ENCODE data around the gene VSTM2B.

VSTM2B gene

GRCh38 chr19:29590278-29590677 is 64.5 kb downstream of the VSTM2B start:
- no peaks in the 10 kb centered on the region for H3K9me3 ChIP-seq (ENCODE audit: severe bottlenecking)
- TF ChIP-seq CTCF (IDR thresholded peaks at IDR 0.05; ENCODE audit: poor library complexity, severe bottlenecking): no peak
- ATAC-seq (ENCODE audit: low read depth): no peak
- no peak for DNase-seq (ENCODE audit: low spot score)
- no peaks in the 10 kb centered on the region for H3K4me1 ChIP-seq (ENCODE audit: insufficient read depth, poor library complexity, severe bottlenecking)
- H3K4me3 ChIP-seq (ENCODE audit: severe bottlenecking): no peak overlapping the region
- no peak overlapping the region for H3K27ac ChIP-seq (ENCODE audit: poor library complexity, severe bottlenecking)
- H3K36me3 ChIP-seq (ENCODE audit: low read depth): no peaks in the 10 kb centered on the region
- no peaks in the 10 kb centered on the region for H3K27me3 ChIP-seq (ENCODE audit: insufficient read depth, poor library complexity, severe bottlenecking)

DNA sequence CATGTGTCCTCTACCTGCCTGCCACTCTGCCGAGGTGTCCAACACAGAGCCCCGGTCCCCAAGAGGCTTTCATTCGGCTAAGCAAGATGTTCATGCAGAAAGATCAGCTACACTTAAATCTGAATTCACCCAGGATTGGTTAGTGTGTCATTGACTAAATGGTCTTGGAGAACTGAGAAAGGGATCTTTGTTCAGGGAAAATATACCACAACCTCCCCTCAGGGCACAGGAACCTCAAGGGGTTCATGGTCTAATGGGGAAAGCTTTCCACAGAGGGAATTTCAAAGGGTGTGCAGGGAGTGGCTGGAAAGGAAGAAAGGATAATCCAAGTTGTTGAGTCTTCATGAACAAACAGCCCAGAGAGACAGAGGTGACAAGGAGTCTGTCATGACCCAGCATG is 65.9 kb downstream of the VSTM2B start:
- Histone ChIP-seq H3K9me3 (ENCODE audit: severe bottlenecking) (no peaks in the 10 kb centered on the region), H3K4me1 (ENCODE audit: insufficient read depth, poor library complexity, severe bottlenecking) (no peaks in the 10 kb centered on the region), H3K27ac (ENCODE audit: poor library complexity, severe bottlenecking) (no peak overlapping the region), H3K4me3 (ENCODE audit: severe bottlenecking) (no peak overlapping the region), H3K27me3 (ENCODE audit: insufficient read depth, poor library complexity, severe bottlenecking) (no peaks in the 10 kb centered on the region), H3K36me3 (ENCODE audit: low read depth) (no peaks in the 10 kb centered on the region)
- no peak for TF ChIP-seq CTCF (IDR thresholded peaks at IDR 0.05; ENCODE audit: poor library complexity, severe bottlenecking)
- DNase-seq (ENCODE audit: low spot score) (no peak), ATAC-seq (ENCODE audit: low read depth) (no peak)

DNA sequence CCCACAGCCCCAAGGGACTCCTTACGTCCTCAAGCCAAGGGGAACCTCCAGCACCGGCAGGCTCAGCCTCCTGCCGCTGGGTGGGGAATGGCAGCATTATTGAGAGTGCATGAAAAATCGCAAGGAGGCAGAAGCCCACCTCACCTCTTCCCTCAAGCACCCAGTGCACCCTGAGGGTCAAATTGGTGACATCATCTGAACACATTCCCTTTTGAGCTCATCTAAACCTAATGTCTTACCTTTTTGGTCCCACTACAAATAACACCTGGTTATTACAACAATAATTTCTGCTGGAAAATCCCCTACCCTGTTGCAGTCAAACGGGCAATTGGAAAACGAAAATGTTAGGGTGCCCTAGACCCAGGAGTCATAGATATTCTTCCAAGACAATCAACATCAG is 68.1 kb downstream of the VSTM2B start:
- Histone ChIP-seq H3K9me3 (ENCODE audit: severe bottlenecking) (no peaks in the 10 kb centered on the region), H3K4me1 (ENCODE audit: insufficient read depth, poor library complexity, severe bottlenecking) (no peaks in the 10 kb centered on the region), H3K27ac (ENCODE audit: poor library complexity, severe bottlenecking) (no peak overlapping the region), H3K4me3 (ENCODE audit: severe bottlenecking) (no peak overlapping the region), H3K36me3 (ENCODE audit: low read depth) (no peaks in the 10 kb centered on the region), H3K27me3 (ENCODE audit: insufficient read depth, poor library complexity, severe bottlenecking) (peaks cover 13% of the 10 kb centered on the region)
- no peak for ATAC-seq (ENCODE audit: low read depth)
- TF ChIP-seq CTCF (IDR thresholded peaks at IDR 0.05; ENCODE audit: poor library complexity, severe bottlenecking): no peak
- no peak for DNase-seq (ENCODE audit: low spot score)

DNA sequence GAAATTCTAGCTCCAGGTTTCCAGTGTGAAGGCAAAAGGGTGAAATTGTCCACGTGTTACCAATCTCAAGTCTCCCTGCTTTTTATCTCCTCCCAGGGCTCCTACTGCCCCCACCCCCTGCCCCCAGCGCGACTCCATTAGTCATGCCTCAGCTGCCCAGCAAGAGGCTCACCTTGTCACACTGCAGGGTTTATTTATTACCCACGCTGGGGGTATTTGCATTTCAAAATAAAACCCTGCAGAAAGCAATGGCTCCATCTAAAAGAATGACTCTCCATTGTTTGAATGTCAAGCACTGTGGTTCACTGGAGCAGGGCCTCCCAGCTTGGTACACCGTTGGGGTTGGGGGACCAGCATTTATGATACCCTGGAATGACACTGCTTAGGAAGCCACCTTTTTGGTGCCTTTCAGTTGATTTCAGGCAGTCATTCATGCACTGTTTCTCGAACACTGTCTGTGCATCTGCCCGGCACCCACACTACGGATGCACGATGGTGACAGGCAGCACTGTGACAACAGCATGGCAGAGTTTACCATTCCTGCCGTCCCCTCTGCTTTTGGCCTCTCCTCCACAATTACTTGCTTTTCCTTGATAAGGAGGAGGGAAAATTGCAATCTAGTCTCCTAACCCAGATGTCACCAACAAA is 70.4 kb downstream of the VSTM2B start:
- TF ChIP-seq CTCF (IDR thresholded peaks at IDR 0.05; ENCODE audit: poor library complexity, severe bottlenecking): no peak
- Histone ChIP-seq H3K4me3 (ENCODE audit: severe bottlenecking) (no peak overlapping the region), H3K4me1 (ENCODE audit: insufficient read depth, poor library complexity, severe bottlenecking) (no peaks in the 10 kb centered on the region), H3K9me3 (ENCODE audit: severe bottlenecking) (no peaks in the 10 kb centered on the region), H3K36me3 (ENCODE audit: low read depth) (no peaks in the 10 kb centered on the region), H3K27me3 (ENCODE audit: insufficient read depth, poor library complexity, severe bottlenecking) (peaks cover 13% of the 10 kb centered on the region), H3K27ac (ENCODE audit: poor library complexity, severe bottlenecking) (no peak overlapping the region)
- DNase-seq (ENCODE audit: low spot score) (no peak), ATAC-seq (ENCODE audit: low read depth) (no peak)

- no peak for DNase-seq (ENCODE audit: low spot score)
- peak; percentile 25 for TF ChIP-seq CTCF (IDR thresholded peaks at IDR 0.05; ENCODE audit: poor library complexity, severe bottlenecking)
- Histone ChIP-seq H3K27me3 (ENCODE audit: insufficient read depth, poor library complexity, severe bottlenecking) (peaks cover 13% of the 10 kb centered on the region), H3K36me3 (ENCODE audit: low read depth) (no peaks in the 10 kb centered on the region), H3K9me3 (ENCODE audit: severe bottlenecking) (no peaks in the 10 kb centered on the region), H3K4me3 (ENCODE audit: severe bottlenecking) (no peak overlapping the region), H3K4me1 (ENCODE audit: insufficient read depth, poor library complexity, severe bottlenecking) (no peaks in the 10 kb centered on the region), H3K27ac (ENCODE audit: poor library complexity, severe bottlenecking) (no peak overlapping the region)
- no peak for ATAC-seq (ENCODE audit: low read depth)
These were observed 71.2 kb downstream of the VSTM2B start for GRCh38 chr19:29596885-29597525.

Measured in RWPE2 (cell line).